GM18498 (cell line): ENCODE data around the gene DNAH2.

ENCODE experiments used
- ATAC-seq: cut with Tn5 transposase; IDR thresholded peaks from one replicate; pipeline ENCODE4 v1.9.1; 2021; ENCODE audit warnings: mild to moderate bottlenecking, moderate library complexity; ENCODE audit not compliant: unreplicated experiment

DNAH2 gene

GRCh38 chr17:7721612-7722011, 4.1 kb downstream of the DNAH2 start:
- no peak for ATAC-seq

- ATAC-seq: no peak
These were observed 10.3 kb downstream of the DNAH2 start for GRCh38 chr17:7727886-7728285.

- ATAC-seq: no peak
These were observed 12.3 kb downstream of the DNAH2 start for GRCh38 chr17:7729816-7730215.

GRCh38 chr17:7732981-7733539, 15.5 kb downstream of the DNAH2 start:
- no peak for ATAC-seq

- no peak for ATAC-seq
These were observed 20.1 kb downstream of the DNAH2 start for GRCh38 chr17:7737601-7738000.

- no peak for ATAC-seq
These were observed 22.2 kb downstream of the DNAH2 start for GRCh38 chr17:7739746-7740145.

- no peak for ATAC-seq
These were observed 23.0 kb downstream of the DNAH2 start for GRCh38 chr17:7740481-7741001.

- no peak for ATAC-seq
These were observed 25.2 kb downstream of the DNAH2 start for GRCh38 chr17:7742729-7743128.

- ATAC-seq: no peak
These were observed 26.9 kb downstream of the DNAH2 start for GRCh38 chr17:7744416-7744815.

- no peak for ATAC-seq
These were observed 28.4 kb downstream of the DNAH2 start for GRCh38 chr17:7745748-7746470.

- ATAC-seq: no peak
These were observed 30.1 kb downstream of the DNAH2 start for GRCh38 chr17:7747635-7748071.

- no peak for ATAC-seq
These were observed 30.7 kb downstream of the DNAH2 start for GRCh38 chr17:7748076-7748775.

- no peak for ATAC-seq
These were observed 32.8 kb downstream of the DNAH2 start for GRCh38 chr17:7750321-7750821.

- no peak for ATAC-seq
These were observed 37.1 kb downstream of the DNAH2 start for GRCh38 chr17:7754656-7755055.

GRCh38 chr17:7755095-7755890, 37.7 kb downstream of the DNAH2 start:
- no peak for ATAC-seq

GRCh38 chr17:7756968-7757367, 39.4 kb downstream of the DNAH2 start:
- no peak for ATAC-seq

GRCh38 chr17:7763919-7764318, 46.4 kb downstream of the DNAH2 start:
- no peak for ATAC-seq

- no peak for ATAC-seq
These were observed 49.5 kb downstream of the DNAH2 start for GRCh38 chr17:7767004-7767403.

GRCh38 chr17:7767405-7768021, 50.0 kb downstream of the DNAH2 start:
- ATAC-seq: no peak

- ATAC-seq: no peak
These were observed 52.3 kb downstream of the DNAH2 start for GRCh38 chr17:7769854-7770253.
